ENCODE measurements around the gene TAS2R31. TPM values are rescaled to one million over a fixed set of nuclear protein-coding genes. Genes with fewer than 3 reads are reported as not detected.

Gene TAS2R31
- total and polyA plus RNA-seq, 8 donors = 0.33 to 27.2 (median 13.7) TPM; not detected in 4

GRCh38 chr12:11016937-11017336 lies 14.3 kb downstream of the TAS2R31 start:
- Histone ChIP-seq H3K4me1 (peaks cover 5 to 15% (median 8%) of the 10 kb centered on the region in 4 donors), H3K9me3 (no peaks in the 10 kb centered on the region), H3K27ac (no peak overlapping the region), H3K4me3 (no peak overlapping the region), H3K36me3 (no peaks in the 10 kb centered on the region), H3K27me3 (no peaks in the 10 kb centered on the region)
- WGBS, 5 donors = 90 to 100% (median 97%) methylated on average over 1 of the region's 1 CpG
- intact Hi-C loops (cut with DNase I; ENCODE audit: low total_unique reads) = no loop called here
- TF ChIP-seq EP300 (IDR thresholded peaks at IDR 0.05) = no peak
- no peak for DNase-seq

DNA sequence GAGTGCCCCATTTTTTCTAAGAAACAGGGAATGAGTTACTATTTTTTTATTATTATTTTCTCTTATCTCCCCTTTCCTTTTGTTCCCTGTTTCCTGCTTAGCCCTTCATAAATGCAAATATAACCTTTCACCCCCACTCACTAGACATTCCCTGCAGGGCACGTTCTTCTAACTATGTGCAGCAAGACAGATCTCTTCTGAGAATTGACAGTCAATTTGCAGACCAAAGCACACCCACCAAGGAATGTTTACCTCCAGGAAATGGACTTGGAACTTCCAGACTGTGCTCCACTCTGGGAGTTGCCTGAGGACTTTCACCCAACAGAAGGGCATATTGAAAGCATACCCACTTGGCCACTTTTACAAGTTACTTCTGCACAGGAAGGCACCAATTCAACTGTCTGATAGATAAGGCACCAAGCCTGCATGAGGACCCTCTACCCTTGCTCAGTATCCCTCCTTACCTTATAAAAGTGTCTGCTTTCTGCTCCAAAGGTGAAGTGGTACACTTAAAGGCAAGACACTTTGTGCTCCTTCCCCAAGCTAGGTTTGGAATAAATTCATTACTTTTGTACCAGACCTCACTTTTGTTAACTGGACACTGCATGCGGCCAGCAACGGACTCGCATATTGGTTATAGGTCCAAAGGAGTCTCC lies 15.3 kb downstream of the TAS2R31 start:
- intact Hi-C loops (cut with DNase I; ENCODE audit: low total_unique reads) = no loop called here
- H3K9me3 ChIP-seq = no peaks in the 10 kb centered on the region
- H3K27me3 ChIP-seq = no peaks in the 10 kb centered on the region
- TF ChIP-seq EP300 (IDR thresholded peaks at IDR 0.05) (no peak), POLR2A (IDR thresholded peaks at IDR 0.05) (no peak), POLR2AphosphoS5 (IDR thresholded peaks at IDR 0.05) (no peak), CTCF (IDR thresholded peaks at IDR 0.05) (no peak)
- no peak overlapping the region for H3K4me3 ChIP-seq
- H3K4me1 ChIP-seq = peaks cover 5 to 15% (median 8%) of the 10 kb centered on the region in 4 donors
- no peak overlapping the region for H3K27ac ChIP-seq
- 77 to 82% (median 79%) methylated on average over 4 of the region's 4 CpGs for WGBS, 5 donors
- DNase-seq = peak in 1 of 2 donors; percentile 57
- no peaks in the 10 kb centered on the region for H3K36me3 ChIP-seq

- intact Hi-C loops (cut with DNase I; ENCODE audit: low total_unique reads) = no loop called here
- TF ChIP-seq POLR2AphosphoS5 (IDR thresholded peaks at IDR 0.05) = no peak
- no peak for TF ChIP-seq CTCF (IDR thresholded peaks at IDR 0.05)
- no peak for TF ChIP-seq EP300 (IDR thresholded peaks at IDR 0.05)
- no peak for TF ChIP-seq POLR2A (IDR thresholded peaks at IDR 0.05)
Measured at GRCh38 chr12:11014234-11014633, 17.0 kb downstream of the TAS2R31 start.

GRCh38 chr12:11007608-11008007 lies 23.6 kb downstream of the TAS2R31 start:
- Histone ChIP-seq H3K27me3 (no peaks in the 10 kb centered on the region), H3K27ac (no peak overlapping the region), H3K9me3 (no peaks in the 10 kb centered on the region), H3K36me3 (no peaks in the 10 kb centered on the region), H3K4me3 (no peak overlapping the region), H3K4me1 (no peaks in the 10 kb centered on the region)
- no peak for TF ChIP-seq CTCF (IDR thresholded peaks at IDR 0.05)
- TF ChIP-seq POLR2A (IDR thresholded peaks at IDR 0.05) = no peak
- no peak for TF ChIP-seq POLR2AphosphoS5 (IDR thresholded peaks at IDR 0.05)
- no peak for TF ChIP-seq EP300 (IDR thresholded peaks at IDR 0.05)
- no peak for DNase-seq
- 97 to 100% (median 100%) methylated on average over 1 of the region's 1 CpG for WGBS, 5 donors
- intact Hi-C loops (cut with DNase I; ENCODE audit: low total_unique reads) = no loop called here

More at GRCh38 chr12:11014234-11014633, 17.0 kb downstream of the TAS2R31 start:
- Histone ChIP-seq H3K4me1 (peaks cover 5 to 15% (median 8%) of the 10 kb centered on the region in 4 donors), H3K36me3 (no peaks in the 10 kb centered on the region), H3K27me3 (no peaks in the 10 kb centered on the region), H3K9me3 (no peaks in the 10 kb centered on the region), H3K27ac (no peak overlapping the region), H3K4me3 (no peak overlapping the region)
- no peak for DNase-seq

GRCh38 chr12:10998204-10998603 lies 33.0 kb downstream of the TAS2R31 start, which contains the start of gene TAS2R20:
TAS2R20 (minus strand) TSS chr12:10998304; CDS start chr12:10997875, 429 bp downstream.
- DNase-seq = no peak
- TF ChIP-seq POLR2AphosphoS5 (IDR thresholded peaks at IDR 0.05) (no peak), CTCF (IDR thresholded peaks at IDR 0.05) (no peak), POLR2A (IDR thresholded peaks at IDR 0.05) (no peak), EP300 (IDR thresholded peaks at IDR 0.05) (no peak)
- H3K4me1 ChIP-seq = no peaks in the 10 kb centered on the region
- peaks cover 0 to 9% (median 5%) of the 10 kb centered on the region in 4 donors for H3K36me3 ChIP-seq
- H3K9me3 ChIP-seq = no peaks in the 10 kb centered on the region
- no peaks in the 10 kb centered on the region for H3K27me3 ChIP-seq
- no peak within 1 kb of the TSS for H3K4me3 ChIP-seq
- no peak within 1 kb of the TSS for H3K27ac ChIP-seq
- intact Hi-C loops (cut with DNase I; ENCODE audit: low total_unique reads) = no loop called here
